ENCODE data around the gene HOTAIR.
A peak's percentile ranks its signal among the peaks of the same experiment; 100 is the strongest.

HOTAIR gene

DNA sequence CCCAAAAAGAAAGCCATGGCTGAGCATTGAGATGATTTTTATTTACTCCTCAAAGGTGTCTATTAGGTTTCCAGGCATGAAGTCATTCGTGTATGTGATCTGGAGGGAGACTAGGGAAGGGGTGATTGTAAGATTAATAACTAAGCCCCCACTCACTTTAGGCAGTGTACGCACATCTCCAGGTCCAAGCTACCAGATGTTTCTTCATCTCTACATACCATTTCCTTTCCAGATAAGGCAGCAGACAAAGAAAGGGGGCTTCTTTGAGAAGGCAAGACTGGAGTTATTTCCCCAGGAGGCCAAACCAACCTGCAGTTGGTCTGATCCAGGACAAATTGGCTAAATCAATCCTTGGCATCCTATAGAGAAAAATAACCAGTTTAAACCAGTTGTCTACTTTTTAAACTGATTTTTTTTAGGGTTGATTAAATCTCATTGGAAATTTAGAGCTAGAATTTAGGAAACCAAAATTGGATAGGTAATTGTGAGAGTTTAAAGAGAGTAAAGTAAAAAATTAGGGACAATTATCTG is 32.2 kb downstream of the HOTAIR start:
- DNase-seq (ENCODE audit: extremely low spot score) = no peak
- TF ChIP-seq, protein P1, sequence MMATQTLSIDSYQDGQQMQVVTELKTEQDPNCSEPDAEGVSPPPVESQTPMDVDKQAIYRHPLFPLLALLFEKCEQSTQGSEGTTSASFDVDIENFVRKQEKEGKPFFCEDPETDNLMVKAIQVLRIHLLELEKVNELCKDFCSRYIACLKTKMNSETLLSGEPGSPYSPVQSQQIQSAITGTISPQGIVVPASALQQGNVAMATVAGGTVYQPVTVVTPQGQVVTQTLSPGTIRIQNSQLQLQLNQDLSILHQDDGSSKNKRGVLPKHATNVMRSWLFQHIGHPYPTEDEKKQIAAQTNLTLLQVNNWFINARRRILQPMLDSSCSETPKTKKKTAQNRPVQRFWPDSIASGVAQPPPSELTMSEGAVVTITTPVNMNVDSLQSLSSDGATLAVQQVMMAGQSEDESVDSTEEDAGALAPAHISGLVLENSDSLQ (IDR thresholded peaks at IDR 0.05) = no peak
- TF ChIP-seq LEF1 (IDR thresholded peaks at IDR 0.05; ENCODE audit: borderline replicate concordance) (no peak), HDGF (IDR thresholded peaks at IDR 0.05; ENCODE audit: borderline replicate concordance) (no peak), CTBP1 (IDR thresholded peaks at IDR 0.05; ENCODE audit: borderline replicate concordance) (no peak), ARNT (IDR thresholded peaks at IDR 0.05) (no peak), SP1 (IDR thresholded peaks at IDR 0.05) (no peak), BHLHE40 (IDR thresholded peaks at IDR 0.05; ENCODE audit: borderline replicate concordance) (no peak), FOXK2 (IDR thresholded peaks at IDR 0.05) (no peak), FOXA1 (IDR thresholded peaks at IDR 0.05) (no peak), NFRKB (IDR thresholded peaks at IDR 0.05) (no peak), TARDBP (IDR thresholded peaks at IDR 0.05) (no peak), SUZ12 (IDR thresholded peaks at IDR 0.05) (no peak), ELF4 (IDR thresholded peaks at IDR 0.05) (no peak), L3MBTL2 (conservative IDR thresholded peaks at IDR 0.05) (no peak), FOXM1 (IDR thresholded peaks at IDR 0.05; ENCODE audit: borderline replicate concordance) (no peak)
- ChIA-PET POLR2A (no interaction called here), CTCF (interaction anchor here (0.6 to 0.9 kb wide), 2 partner anchors 9 to 178 kb away, joined by 3 to 9 read pairs; no protein-coding TSS in a partner anchor)

DNA sequence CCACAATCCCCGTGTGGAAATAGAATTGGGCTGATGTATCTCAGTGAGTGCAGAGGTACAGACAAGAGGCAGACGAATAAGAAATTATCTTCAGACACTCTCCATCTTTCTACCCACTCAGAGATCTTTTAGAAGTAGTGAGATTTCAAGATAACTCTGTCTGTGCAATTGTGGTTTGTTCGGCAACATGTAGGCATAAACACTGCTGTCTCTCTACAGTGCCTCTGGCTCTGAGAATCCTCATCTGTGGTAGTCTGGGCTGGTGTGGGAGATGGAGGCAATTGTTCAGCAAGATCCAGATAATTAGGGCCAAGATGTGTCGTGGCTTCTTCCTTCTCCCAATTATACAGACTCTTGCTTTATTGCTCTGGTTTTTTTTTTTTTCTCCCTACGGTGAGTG is 33.0 kb downstream of the HOTAIR start:
- ChIA-PET POLR2A (interaction anchor here (1.0 to 1.9 kb wide), 4 partner anchors 11 to 34 kb away, joined by 3 to 6 read pairs (median 4); no protein-coding TSS in a partner anchor), CTCF (interaction anchor here (0.9 kb wide), 1 partner anchor 10 kb away, joined by 3 read pairs; no protein-coding TSS in a partner anchor)
- TF ChIP-seq L3MBTL2 (conservative IDR thresholded peaks at IDR 0.05) (no peak), SP1 (IDR thresholded peaks at IDR 0.05) (no peak), BHLHE40 (IDR thresholded peaks at IDR 0.05; ENCODE audit: borderline replicate concordance) (no peak), TARDBP (IDR thresholded peaks at IDR 0.05) (no peak), ELF4 (IDR thresholded peaks at IDR 0.05) (no peak), FOXM1 (IDR thresholded peaks at IDR 0.05; ENCODE audit: borderline replicate concordance) (no peak), HDGF (IDR thresholded peaks at IDR 0.05; ENCODE audit: borderline replicate concordance) (no peak), NFRKB (IDR thresholded peaks at IDR 0.05) (no peak), LEF1 (IDR thresholded peaks at IDR 0.05; ENCODE audit: borderline replicate concordance) (no peak)
- TF ChIP-seq, protein P1 (IDR thresholded peaks at IDR 0.05) = no peak
- no peak for DNase-seq (ENCODE audit: extremely low spot score)

DNA sequence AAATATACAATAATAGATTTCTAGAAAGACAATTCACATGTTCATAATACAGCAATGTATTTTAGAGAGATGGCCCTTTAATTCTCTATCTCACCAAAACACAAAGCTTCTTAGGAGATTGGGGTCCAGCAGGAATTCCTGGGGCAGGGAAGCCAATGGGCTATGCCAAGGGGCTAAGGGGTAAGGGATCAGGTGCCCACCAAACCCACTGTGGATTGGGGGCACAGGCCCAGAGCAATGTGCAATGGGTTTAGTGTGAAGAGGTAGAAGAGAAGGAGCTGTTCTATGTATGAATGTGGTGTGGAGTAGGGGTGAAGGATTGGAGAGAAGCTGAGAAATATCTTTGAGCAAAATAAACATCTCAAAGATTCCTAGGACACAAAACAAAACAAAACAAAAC is 33.6 kb downstream of the HOTAIR start:
- no peak for DNase-seq (ENCODE audit: extremely low spot score)
- ChIA-PET CTCF (interaction anchor here (1.1 kb wide), 1 partner anchor 272 kb away, joined by 3 read pairs; no protein-coding TSS in a partner anchor), POLR2A (interaction anchor here (1.0 to 1.9 kb wide), 4 partner anchors 12 to 35 kb away, joined by 3 to 6 read pairs (median 4); no protein-coding TSS in a partner anchor)
- TF ChIP-seq FOXM1 (IDR thresholded peaks at IDR 0.05; ENCODE audit: borderline replicate concordance) = no peak
- TF ChIP-seq BHLHE40 (IDR thresholded peaks at IDR 0.05; ENCODE audit: borderline replicate concordance) = no peak
- TF ChIP-seq CTBP1 (IDR thresholded peaks at IDR 0.05; ENCODE audit: borderline replicate concordance) = no peak
- TF ChIP-seq SP1 (IDR thresholded peaks at IDR 0.05) = no peak
- no peak for TF ChIP-seq HDGF (IDR thresholded peaks at IDR 0.05; ENCODE audit: borderline replicate concordance)
- TF ChIP-seq ELF4 (IDR thresholded peaks at IDR 0.05) = no peak
- TF ChIP-seq TARDBP (IDR thresholded peaks at IDR 0.05) = no peak
- TF ChIP-seq ARNT (IDR thresholded peaks at IDR 0.05) = no peak
- TF ChIP-seq ZNF384 (IDR thresholded peaks at IDR 0.05) = no peak
- no peak for TF ChIP-seq NFRKB (IDR thresholded peaks at IDR 0.05)
- no peak for TF ChIP-seq FOXK2 (IDR thresholded peaks at IDR 0.05)
- TF ChIP-seq L3MBTL2 (conservative IDR thresholded peaks at IDR 0.05) = no peak
- TF ChIP-seq LEF1 (IDR thresholded peaks at IDR 0.05; ENCODE audit: borderline replicate concordance) = no peak
- TF ChIP-seq FOXA1 (IDR thresholded peaks at IDR 0.05) = no peak
- no peak for TF ChIP-seq SUZ12 (IDR thresholded peaks at IDR 0.05)
- TF ChIP-seq, protein P1 (IDR thresholded peaks at IDR 0.05) = no peak

DNA sequence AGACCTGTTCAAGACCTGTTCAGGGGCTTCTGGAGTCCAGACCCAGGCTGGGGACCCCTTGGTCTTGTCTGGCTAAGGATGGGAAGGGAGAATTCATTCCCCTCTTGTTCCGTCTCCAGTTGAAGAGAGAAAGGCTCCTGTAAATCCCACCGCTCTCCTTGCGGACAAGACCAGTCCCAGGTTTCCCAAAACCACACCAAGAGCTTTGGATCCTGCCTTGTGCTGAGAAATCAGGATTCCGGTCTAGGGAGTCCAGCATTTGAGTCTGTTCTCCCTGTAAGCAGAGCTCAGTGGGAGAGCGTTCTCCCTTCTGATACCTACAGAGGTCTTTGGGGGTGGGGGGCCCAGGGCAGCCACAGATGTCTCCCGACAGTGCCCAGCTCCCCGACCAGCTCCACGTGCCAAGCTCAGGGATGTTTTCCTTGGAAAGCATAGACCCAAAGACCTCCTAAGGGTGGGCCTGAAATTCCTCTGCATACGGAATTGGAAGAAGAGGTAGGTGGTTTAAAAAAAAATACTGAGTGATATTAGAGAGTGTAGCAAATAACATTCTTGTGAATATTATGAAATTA is 34.2 kb downstream of the HOTAIR start:
- CTCF ChIA-PET = interaction anchor here (0.7 to 1.3 kb wide), 4 partner anchors 8 to 272 kb away, joined by 3 read pairs; no protein-coding TSS in a partner anchor

DNA sequence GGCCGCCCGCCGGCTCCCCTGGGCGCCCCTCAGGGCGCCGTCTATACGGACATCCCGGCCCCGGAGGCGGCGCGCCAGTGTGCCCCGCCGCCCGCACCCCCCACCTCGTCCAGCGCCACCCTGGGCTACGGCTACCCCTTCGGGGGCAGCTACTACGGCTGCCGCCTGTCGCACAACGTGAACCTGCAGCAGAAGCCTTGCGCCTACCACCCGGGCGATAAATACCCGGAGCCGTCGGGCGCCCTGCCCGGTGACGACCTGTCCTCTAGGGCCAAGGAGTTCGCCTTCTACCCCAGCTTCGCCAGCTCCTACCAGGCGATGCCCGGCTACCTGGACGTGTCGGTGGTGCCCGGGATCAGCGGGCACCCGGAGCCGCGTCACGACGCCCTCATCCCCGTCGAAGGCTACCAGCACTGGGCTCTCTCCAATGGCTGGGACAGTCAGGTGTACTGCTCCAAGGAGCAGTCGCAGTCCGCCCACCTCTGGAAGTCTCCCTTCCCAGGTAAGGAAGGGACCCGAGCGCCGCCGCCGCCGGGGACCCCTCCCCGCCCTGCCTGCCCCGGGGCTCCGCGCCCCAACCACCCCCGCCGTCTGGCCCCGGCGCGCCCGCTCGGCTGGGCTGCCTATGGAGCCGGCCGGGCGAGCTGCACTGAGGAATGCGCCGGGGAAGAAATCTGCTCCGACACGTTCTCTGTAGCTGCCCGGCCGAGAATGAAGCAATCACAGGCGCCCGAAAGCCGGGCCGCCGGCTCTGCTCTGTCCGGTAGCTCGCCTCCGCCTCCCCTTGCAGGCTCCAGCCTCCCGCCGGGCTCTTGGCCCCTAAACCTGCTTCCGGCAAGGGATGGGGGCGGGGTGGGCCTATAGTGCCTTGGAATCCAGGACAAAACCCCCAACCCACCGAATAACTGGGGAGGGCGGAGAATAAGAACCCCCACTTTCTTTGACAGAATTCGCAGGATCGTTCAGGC is 35.3 kb downstream of the HOTAIR start:
- POLR2A ChIA-PET = interaction anchor here (0.6 to 3.1 kb wide), 10 partner anchors 12 to 163 kb away, joined by 3 to 14 read pairs (median 4); partner anchors contain the start of gene HOXC12
- CTCF ChIA-PET = interaction anchor here (0.7 to 1.3 kb wide), 4 partner anchors 9 to 54 kb away, joined by 3 to 4 read pairs (median 3); no protein-coding TSS in a partner anchor
- peak; percentile 39 for DNase-seq (ENCODE audit: extremely low spot score)
- TF ChIP-seq SP1 (IDR thresholded peaks at IDR 0.05) = no peak
- peak; percentile 62 for TF ChIP-seq L3MBTL2 (conservative IDR thresholded peaks at IDR 0.05)

More for the DNA sequence above, 34.2 kb downstream of the HOTAIR start:
- DNase-seq (ENCODE audit: extremely low spot score) = no peak
- TF ChIP-seq FOXK2 (IDR thresholded peaks at IDR 0.05) = no peak
- TF ChIP-seq CTBP1 (IDR thresholded peaks at IDR 0.05; ENCODE audit: borderline replicate concordance) = no peak
- POLR2A ChIA-PET = interaction anchor here (0.5 to 3.1 kb wide), 9 partner anchors 13 to 146 kb away, joined by 3 to 10 read pairs (median 4); no protein-coding TSS in a partner anchor

All from HEK293T (cell line).